GM21737 (cell line): Measurements from ENCODE around the gene SLC5A3.
A peak's percentile ranks its signal among the peaks of the same experiment; 100 is the strongest.

Source experiments
- ATAC-seq: cut with Tn5 transposase; IDR thresholded peaks from one replicate; pipeline ENCODE4 v1.9.1; 2021; ENCODE audit warnings: mild to moderate bottlenecking, moderate library complexity; ENCODE audit not compliant: unreplicated experiment

SLC5A3 gene

GRCh38 chr21:34065027-34065426 lies 8.4 kb upstream of the SLC5A3 start:
- no peak for ATAC-seq

- ATAC-seq = no peak
Measured at GRCh38 chr21:34071683-34072082, 1.7 kb upstream of the SLC5A3 start.

GRCh38 chr21:34072145-34073031 lies 990 bp upstream of the SLC5A3 start:
- ATAC-seq = no peak

- ATAC-seq = peak; percentile 41
Measured at GRCh38 chr21:34073749-34074282, 438 bp downstream of the SLC5A3 start.

GRCh38 chr21:34074283-34075090 lies 1.1 kb downstream of the SLC5A3 start:
- ATAC-seq = no peak

- ATAC-seq = no peak
Measured at GRCh38 chr21:34075091-34075425, 1.7 kb downstream of the SLC5A3 start.

- ATAC-seq = no peak
Measured at GRCh38 chr21:34075760-34076660, 2.6 kb downstream of the SLC5A3 start.

- no peak for ATAC-seq
Measured at GRCh38 chr21:34076835-34077234, 3.5 kb downstream of the SLC5A3 start.

GRCh38 chr21:34077888-34078287 lies 4.5 kb downstream of the SLC5A3 start:
- ATAC-seq = no peak

GRCh38 chr21:34078915-34079314 lies 5.5 kb downstream of the SLC5A3 start:
- ATAC-seq = no peak

- no peak for ATAC-seq
Measured at GRCh38 chr21:34080710-34081109, 7.3 kb downstream of the SLC5A3 start.

- no peak for ATAC-seq
Measured at GRCh38 chr21:34082769-34083168, 9.4 kb downstream of the SLC5A3 start.

GRCh38 chr21:34083357-34083756 lies 10.0 kb downstream of the SLC5A3 start:
- ATAC-seq = no peak

- no peak for ATAC-seq
Measured at GRCh38 chr21:34085129-34085528, 11.8 kb downstream of the SLC5A3 start.

- ATAC-seq = no peak
Measured at GRCh38 chr21:34086887-34087306, 13.5 kb downstream of the SLC5A3 start.

- no peak for ATAC-seq
Measured at GRCh38 chr21:34088752-34089151, 15.4 kb downstream of the SLC5A3 start.

- ATAC-seq = no peak
Measured at GRCh38 chr21:34091032-34091431, 17.7 kb downstream of the SLC5A3 start.

GRCh38 chr21:34091607-34092006 lies 18.2 kb downstream of the SLC5A3 start:
- no peak for ATAC-seq

GRCh38 chr21:34092262-34092921 lies 19.0 kb downstream of the SLC5A3 start:
- ATAC-seq = no peak

- ATAC-seq = no peak
Measured at GRCh38 chr21:34093083-34093482, 19.7 kb downstream of the SLC5A3 start.
